Activated CD8-positive, alpha-beta memory T cell treated with anti-CD3 and anti-CD28 coated beads for 4 hours (primary cell): ENCODE results near the gene AMBN.
"Not testable (repeated sequence)": the region's sequence is repeated elsewhere in the genome, so short reads cannot be mapped to it uniquely, and the experiment has no call there.

Source experiments
- DNase-seq, 2 donors: peaks; one replicate each; pipeline ENCODE4 v3.0.0-alpha.2; 2020; ENCODE audit warnings: low read depth in 2 of 2

Gene AMBN

GRCh38 chr4:70607334-70607853 is 15.3 kb downstream of the AMBN start:
- no peak for DNase-seq

- DNase-seq, result no peak
Measured at GRCh38 chr4:70608324-70608723, 16.3 kb downstream of the AMBN start.

GRCh38 chr4:70613306-70614183 is 21.5 kb downstream of the AMBN start:
- DNase-seq, result no peak

- DNase-seq, result no peak
Measured at GRCh38 chr4:70614184-70614555, 22.1 kb downstream of the AMBN start.

GRCh38 chr4:70619288-70619687 is 27.2 kb downstream of the AMBN start:
- DNase-seq, result no peak

- no peak for DNase-seq
Measured at GRCh38 chr4:70619778-70620177, 27.7 kb downstream of the AMBN start.

- DNase-seq, result no peak
Measured at GRCh38 chr4:70623323-70623722, 31.3 kb downstream of the AMBN start.

- no peak for DNase-seq
Measured at GRCh38 chr4:70624226-70624793, 32.3 kb downstream of the AMBN start.

- DNase-seq, result no peak
Measured at GRCh38 chr4:70627620-70628019, 35.6 kb downstream of the AMBN start.

GRCh38 chr4:70628444-70628843 is 36.4 kb downstream of the AMBN start, which contains the start of gene ENAM:
ENAM (plus strand) TSS chr4:70628744; CDS start chr4:70629501, 757 bp downstream.
- no peak for DNase-seq

- no peak for DNase-seq
Measured at GRCh38 chr4:70629469-70630090, 37.5 kb downstream of the AMBN start.

GRCh38 chr4:70630162-70630561 is 38.1 kb downstream of the AMBN start:
- no peak for DNase-seq

GRCh38 chr4:70632028-70632427 is 40.0 kb downstream of the AMBN start:
- DNase-seq, result no peak

- DNase-seq, result no peak
Measured at GRCh38 chr4:70634482-70634881, 42.4 kb downstream of the AMBN start.

GRCh38 chr4:70637239-70637913 is 45.3 kb downstream of the AMBN start:
- DNase-seq, result no peak

- DNase-seq, result no peak
Measured at GRCh38 chr4:70640192-70640591, 48.1 kb downstream of the AMBN start.

GRCh38 chr4:70650741-70651140 is 58.7 kb downstream of the AMBN start:
- not testable (repeated sequence) for DNase-seq

GRCh38 chr4:70651864-70652506 is 59.9 kb downstream of the AMBN start:
- no peak for DNase-seq

GRCh38 chr4:70654605-70655011 is 62.6 kb downstream of the AMBN start:
- DNase-seq, result no peak
